B cell (primary cell): ENCODE data around the gene ASXL2. TPM values are rescaled to one million over a fixed set of nuclear protein-coding genes. Genes with fewer than 3 reads are reported as not detected.
A peak's percentile ranks its signal among the peaks of the same experiment; 100 is the strongest.

Source experiments
- ATAC-seq: fragments of 200-7000 bp; cut with Tn5 transposase; one replicate; pipeline ENCODE4 v1.10.0; 2021; ENCODE audit warnings: low read depth, mild to moderate bottlenecking, moderate number of reproducible peaks, moderate library complexity
- CTCF ChIA-PET: fragments of 350-600 bp; sonication (Branson Sonifier 250); formaldehyde crosslinking; loops from one replicate; lab custom pipeline; 2021; ENCODE audit warnings: antibody characterized with exemption, inconsistent platforms; lab: Charles Lee
- POLR2A ChIA-PET: fragments of 350-600 bp; sonication (Branson Sonifier 250); formaldehyde crosslinking; loops from one replicate; lab custom pipeline; 2021; ENCODE audit warnings: antibody characterized with exemption; lab: Charles Lee
- DNase-seq: peaks from one replicate; pipeline ENCODE4 v3.0.0; 2013
- H2AFZ ChIP-seq: 2 replicates; pipeline ENCODE4 v1.6.1; 2012; ENCODE audit warnings: mild to moderate bottlenecking, low read depth, low read length; ENCODE audit not compliant: insufficient read depth, poor library complexity, severe bottlenecking
- H3K27ac ChIP-seq, 2 donors: 1 replicate in 1 of 2; 2 replicates in 1 of 2; pipeline ENCODE4 v1.5.1; 2012 to 2013; ENCODE audit warnings: low read length in 2 of 2, mild to moderate bottlenecking in 2 of 2, moderate library complexity in 1 of 2
- H3K27me3 ChIP-seq, 4 experiments: fragments of 200-600 bp in 1 of 4; sonication (generic) in 1 of 4; replicated peaks in 1 of 4; 1 replicate in 2 of 4; 2 replicates in 2 of 4; pipeline versions ENCODE4 v1.6.1 to v1.7.0; 2013 to 2016; ENCODE audit warnings: low read length in 3 of 4, mild to moderate bottlenecking in 2 of 4, mixed read lengths in 1 of 4, moderate library complexity in 1 of 4; ENCODE audit not compliant: insufficient read depth in 4 of 4, control insufficient read depth in 3 of 4; ENCODE audit errors: control extremely low read depth in 1 of 4
- H3K36me3 ChIP-seq, 2 experiments: replicated peaks in 1 of 2; 1 replicate in 1 of 2; 2 replicates in 1 of 2; pipeline versions ENCODE4 v1.6.1 to v1.7.1; 2013; ENCODE audit warnings: low read length in 1 of 2; ENCODE audit not compliant: insufficient read depth in 2 of 2, control insufficient read depth in 1 of 2; ENCODE audit errors: control extremely low read depth in 1 of 2, extremely low read depth in 1 of 2
- H3K4me1 ChIP-seq, 2 donors: fragments of 200-600 bp in 1 of 2; sonication (generic) in 1 of 2; 1 replicate in 1 of 2; 2 replicates in 1 of 2; pipeline versions ENCODE4 v1.5.1 to v1.6.1; 2013 to 2017; ENCODE audit warnings: low read length in 2 of 2; ENCODE audit not compliant: control insufficient read depth in 2 of 2, insufficient read depth in 2 of 2
- H3K4me2 ChIP-seq: replicated peaks from 2 replicates; pipeline ENCODE3; 2012; ENCODE audit warnings: mild to moderate bottlenecking, low read depth, low read length; ENCODE audit not compliant: poor library complexity, severe bottlenecking
- H3K4me3 ChIP-seq, 5 experiments: fragments of 200-600 bp in 1 of 5; sonication (generic) in 1 of 5; 1 replicate in 3 of 5; 2 replicates in 2 of 5; pipeline versions ENCODE4 v1.5.1 to v1.7.0; 2011 to 2016; ENCODE audit warnings: low read length in 4 of 5, mild to moderate bottlenecking in 4 of 5, low read depth in 2 of 5, control low read depth in 1 of 5, moderate library complexity in 1 of 5; ENCODE audit not compliant: insufficient read depth in 1 of 5; ENCODE audit errors: control extremely low read depth in 1 of 5, extremely low read depth in 1 of 5
- H3K79me2 ChIP-seq: fragments of 200-600 bp; sonication (generic); one replicate; pipeline ENCODE4 v1.6.0; 2016; ENCODE audit warnings: low read length; ENCODE audit not compliant: control insufficient read depth, insufficient read depth
- H3K9ac ChIP-seq: fragments of 200-600 bp; sonication (generic); 2 replicates; pipeline ENCODE4 v1.6.1; 2017; ENCODE audit warnings: mild to moderate bottlenecking, low read length, moderate library complexity
- H3K9me3 ChIP-seq, 3 donors: one replicate each; pipeline versions ENCODE4 v1.6.1 to v1.7.1; 2013; ENCODE audit warnings: low read length in 2 of 3; ENCODE audit not compliant: control insufficient read depth in 2 of 3, insufficient read depth in 1 of 3; ENCODE audit errors: control extremely low read depth in 1 of 3
- H4K20me1 ChIP-seq: 2 replicates; pipeline ENCODE4 v1.6.0; 2012; ENCODE audit warnings: mild to moderate bottlenecking, low read length; ENCODE audit not compliant: insufficient read depth, control insufficient read depth, poor library complexity, severe bottlenecking
- H3K27ac Mint-ChIP-seq: one replicate; pipeline ENCODE4 v1.8.0; 2021; ENCODE audit warnings: mixed read lengths
- H3K27me3 Mint-ChIP-seq: one replicate; pipeline ENCODE4 v1.8.0; 2021; ENCODE audit warnings: mixed read lengths
- H3K4me1 Mint-ChIP-seq: one replicate; pipeline ENCODE4 v1.8.0; 2021; ENCODE audit warnings: mixed read lengths
- H3K4me3 Mint-ChIP-seq: one replicate; pipeline ENCODE4 v1.8.0; 2021; ENCODE audit warnings: mixed read lengths
- H3K9me3 Mint-ChIP-seq: one replicate; pipeline ENCODE4 v1.8.0; 2022; ENCODE audit warnings: mixed read lengths; ENCODE audit not compliant: insufficient read depth
- CTCF ChIP-seq: fragments of 200-600 bp; IDR thresholded peaks from one replicate; pipeline ENCODE4 v1.8.0; 2022; ENCODE audit warnings: antibody characterized with exemption, mild to moderate bottlenecking
- EZH2 ChIP-seq: IDR thresholded peaks from 2 replicates; pipeline ENCODE4 v1.6.1; 2012; ENCODE audit warnings: borderline replicate concordance, low read depth, mild to moderate bottlenecking, moderate library complexity, low read length; ENCODE audit not compliant: insufficient read depth, poor library complexity, severe bottlenecking
- WGBS: methylation state at CpG from one replicate; pipeline ENCODE4 v1.1.5; 2013; ENCODE audit warnings: missing lambda C conversion rate; ENCODE audit not compliant: insufficient coverage; 5-methylcytosine and 5-hydroxymethylcytosine counted together
- intact Hi-C: fragments of 100-400 bp; cut with micrococcal nuclease; formaldehyde crosslinking; loops from one replicate; pipeline ENCODE4 v1.10.0; 2022
- polyA plus RNA-seq: library from polyadenylated mRNA; depleted of rRNA; stranded (reverse); fragments of >200 nt; gene quantifications from 2 replicates; pipeline ENCODE4 v1.2.3, GENCODE V29; 2012
- total RNA-seq, 2 donors: library from RNA; stranded (reverse); fragments of 120-200 nt in 1 of 2; gene quantifications; 1 replicate in 1 of 2; 2 replicates in 1 of 2; pipeline versions ENCODE4 v1.2.3 to v1.2.4, GENCODE V29; 2013 to 2022

The ASXL2 gene
- total and polyA plus RNA-seq, 2 donors (not counting 1 experiment from before 2014, with no cell fraction given): 7.6 to 55.0 TPM

- POLR2A ChIA-PET: no interaction called here
- no peak for ATAC-seq
- 96% methylated on average over 4 of the region's 5 CpGs for WGBS
Measured at GRCh38 chr2:25749676-25750075, 128.6 kb downstream of the ASXL2 start.

GRCh38 chr2:25744055-25744454, 134.2 kb downstream of the ASXL2 start:
- intact Hi-C loops: no loop called here
- Histone ChIP-seq H4K20me1 (no peaks in the 10 kb centered on the region), H3K4me2 (peak overlapping the region; percentile 68), H3K9ac (no peak overlapping the region), H3K36me3 (peaks cover 0 to 50% of the 10 kb centered on the region in 2 experiments), H3K4me3 (no peak overlapping the region), H3K27me3 (no peaks in the 10 kb centered on the region), H3K79me2 (no peaks in the 10 kb centered on the region), H3K27ac (peak overlapping the region; percentile 67 to 70), H2AFZ (no peak overlapping the region), H3K4me1 (peaks cover 24 to 26% of the 10 kb centered on the region in 2 donors), H3K9me3 (no peaks in the 10 kb centered on the region)
- DNase-seq (no peak), ATAC-seq (no peak)
- peak overlapping the region; percentile 81 for H3K4me3 Mint-ChIP-seq
- WGBS: 99% methylated on average over 7 of the region's 8 CpGs
- no peaks in the 10 kb centered on the region for H3K9me3 Mint-ChIP-seq
- no peak for TF ChIP-seq CTCF
- TF ChIP-seq EZH2: no peak
- no peaks in the 10 kb centered on the region for H3K27me3 Mint-ChIP-seq
- H3K4me1 Mint-ChIP-seq: peaks cover 29% of the 10 kb centered on the region
- H3K27ac Mint-ChIP-seq: peak overlapping the region; percentile 90
- POLR2A ChIA-PET: no interaction called here
- CTCF ChIA-PET: interaction anchor here (0.6 to 1.5 kb wide), 3 partner anchors 10 to 134 kb away, joined by 3 to 5 read pairs (median 5); no protein-coding TSS in a partner anchor

More at GRCh38 chr2:25749676-25750075, 128.6 kb downstream of the ASXL2 start:
- TF ChIP-seq EZH2: no peak
- no peak for TF ChIP-seq CTCF
- no peak for DNase-seq
- no peaks in the 10 kb centered on the region for H3K4me1 ChIP-seq
- Mint-ChIP-seq H3K4me3 (no peak overlapping the region), H3K9me3 (no peaks in the 10 kb centered on the region), H3K27ac (no peak overlapping the region), H3K4me1 (no peaks in the 10 kb centered on the region), H3K27me3 (no peaks in the 10 kb centered on the region)
- no peaks in the 10 kb centered on the region for H3K27me3 ChIP-seq
- no peaks in the 10 kb centered on the region for H4K20me1 ChIP-seq
- CTCF ChIA-PET: no interaction called here
- no peaks in the 10 kb centered on the region for H3K9me3 ChIP-seq
- no peak overlapping the region for H3K27ac ChIP-seq
- H3K9ac ChIP-seq: no peak overlapping the region
- no peak overlapping the region for H2AFZ ChIP-seq
- H3K4me3 ChIP-seq: no peak overlapping the region
- H3K4me2 ChIP-seq: no peak overlapping the region
- H3K36me3 ChIP-seq: peaks cover 2 to 67% of the 10 kb centered on the region in 2 experiments
- intact Hi-C loops: no loop called here
- H3K79me2 ChIP-seq: no peaks in the 10 kb centered on the region
